Amniotic epithelial cell (primary cell): ENCODE data around the gene BTBD9.

ENCODE experiments used
- DNase-seq: peaks from one replicate; pipeline ENCODE4 v3.0.0-alpha.2; 2010; ENCODE audit warnings: low read depth

The BTBD9 gene

GRCh38 chr6:38194589-38194988, 445.1 kb downstream of the BTBD9 start:
- DNase-seq, result no peak

- no peak for DNase-seq
Observed at GRCh38 chr6:38194282-38194572, 445.5 kb downstream of the BTBD9 start.

GRCh38 chr6:38193481-38194281, 446.0 kb downstream of the BTBD9 start:
- DNase-seq, result no peak

GRCh38 chr6:38193051-38193450, 446.7 kb downstream of the BTBD9 start:
- DNase-seq, result no peak

- no peak for DNase-seq
Observed at GRCh38 chr6:38192487-38192886, 447.2 kb downstream of the BTBD9 start.

GRCh38 chr6:38192011-38192410, 447.7 kb downstream of the BTBD9 start:
- DNase-seq, result no peak

- no peak for DNase-seq
Observed at GRCh38 chr6:38191418-38191817, 448.3 kb downstream of the BTBD9 start.

- DNase-seq, result no peak
Observed at GRCh38 chr6:38188677-38189335, 450.9 kb downstream of the BTBD9 start.

GRCh38 chr6:38187811-38188590, 451.7 kb downstream of the BTBD9 start:
- DNase-seq, result no peak

- no peak for DNase-seq
Observed at GRCh38 chr6:38187325-38187724, 452.4 kb downstream of the BTBD9 start.

- no peak for DNase-seq
Observed at GRCh38 chr6:38185752-38186151, 454.0 kb downstream of the BTBD9 start.

GRCh38 chr6:38185244-38185643, 454.5 kb downstream of the BTBD9 start:
- no peak for DNase-seq

- no peak for DNase-seq
Observed at GRCh38 chr6:38184585-38185080, 455.1 kb downstream of the BTBD9 start.

GRCh38 chr6:38183856-38184584, 455.7 kb downstream of the BTBD9 start:
- DNase-seq, result no peak

GRCh38 chr6:38182426-38182825, 457.3 kb downstream of the BTBD9 start:
- DNase-seq, result no peak

- DNase-seq, result no peak
Observed at GRCh38 chr6:38180586-38180985, 459.1 kb downstream of the BTBD9 start.

- no peak for DNase-seq
Observed at GRCh38 chr6:38179794-38180430, 459.8 kb downstream of the BTBD9 start.

GRCh38 chr6:38179300-38179699, 460.4 kb downstream of the BTBD9 start:
- DNase-seq, result no peak

GRCh38 chr6:38178584-38178886, 461.2 kb downstream of the BTBD9 start:
- DNase-seq, result no peak

- DNase-seq, result no peak
Observed at GRCh38 chr6:38177882-38178583, 461.7 kb downstream of the BTBD9 start.
